Measurements from ENCODE around the gene KLF9. TPM values are rescaled to one million over a fixed set of nuclear protein-coding genes. Genes with fewer than 3 reads are reported as not detected.

The KLF9 gene
- total and polyA plus RNA-seq, 9 of the 15 experiments (the other 6 are each of a cell fraction or from before 2014, with no cell fraction given) = 3.3 to 11.9 (median 6.9) TPM

- TF ChIP-seq ZNF41 (CRISPR knock-in tag; conservative IDR thresholded peaks at IDR 0.05) (no peak), SPI1 (IDR thresholded peaks at IDR 0.05; ENCODE audit: borderline replicate concordance, low read depth, low read length) (peak; percentile 44; the same call in 1 of the 2 replicates), SP2 (IDR thresholded peaks at IDR 0.05; ENCODE audit: extremely low read depth, low read depth, low read length, poor library complexity, severe bottlenecking) (no peak), NR1H2 (CRISPR knock-in tag; IDR thresholded peaks at IDR 0.05) (no peak), POLR2A (conservative IDR thresholded peaks at IDR 0.05) (peak; percentile 87), FOXA3 (CRISPR knock-in tag; conservative IDR thresholded peaks at IDR 0.05 in 1 of 2, IDR thresholded peaks at IDR 0.05 in 1 of 2) (0 out of 4 replicates have a peak, but pooled peaks of 1 of the 2 experiments have one; percentile 11), RFX5 (IDR thresholded peaks at IDR 0.05; ENCODE audit: low read depth, low read length) (no peak), IFI16 (CRISPR knock-in tag; IDR thresholded peaks at IDR 0.05) (no peak), CBX1 (IDR thresholded peaks at IDR 0.05; ENCODE audit: low read depth) (no peak), STAG1 (CRISPR knock-in tag; IDR thresholded peaks at IDR 0.05; ENCODE audit: borderline replicate concordance) (peak; percentile 32; the same call in 1 of the 2 replicates), SOX6 (IDR thresholded peaks at IDR 0.05) (no peak), SMAD1 (IDR thresholded peaks at IDR 0.05; ENCODE audit: low read depth, low read length, partially characterized antibody) (peak; percentile 77), RBM39 (optimal IDR thresholded peaks at IDR 0.05; ENCODE audit: low read depth, low read length) (no peak), CHCHD3 (CRISPR knock-in tag; IDR thresholded peaks at IDR 0.05) (no peak), ZNF121 (CRISPR knock-in tag; conservative IDR thresholded peaks at IDR 0.05) (no peak), PCBP2 (IDR thresholded peaks at IDR 0.05; ENCODE audit: low read depth, low read length, poor library complexity, severe bottlenecking) (no peak), ZNF77 (CRISPR knock-in tag; IDR thresholded peaks at IDR 0.05) (no peak), HES1 (IDR thresholded peaks at IDR 0.05; ENCODE audit: low read depth) (no peak), CHD4 (IDR thresholded peaks at IDR 0.05; ENCODE audit: insufficient read depth, insufficient replicate concordance, low read depth, low read length, poor library complexity, severe bottlenecking) (no peak), PRDM10 (IDR thresholded peaks at IDR 0.05; ENCODE audit: partially characterized antibody) (no peak), ETV1 (tag; conservative IDR thresholded peaks at IDR 0.05; ENCODE audit: low read depth) (peak; percentile 36; the same call in 1 of the 2 replicates), SRSF9 (IDR thresholded peaks at IDR 0.05; ENCODE audit: borderline replicate concordance, low read depth, low read length) (no peak), SAFB (IDR thresholded peaks at IDR 0.05; ENCODE audit: borderline replicate concordance, low read depth, low read length) (no peak)
These were observed 6.2 kb upstream of the KLF9 start (continued) for GRCh38 chr9:70420441-70421271.
